ENCODE results near the gene CCDC182.

CCDC182 gene

DNA sequence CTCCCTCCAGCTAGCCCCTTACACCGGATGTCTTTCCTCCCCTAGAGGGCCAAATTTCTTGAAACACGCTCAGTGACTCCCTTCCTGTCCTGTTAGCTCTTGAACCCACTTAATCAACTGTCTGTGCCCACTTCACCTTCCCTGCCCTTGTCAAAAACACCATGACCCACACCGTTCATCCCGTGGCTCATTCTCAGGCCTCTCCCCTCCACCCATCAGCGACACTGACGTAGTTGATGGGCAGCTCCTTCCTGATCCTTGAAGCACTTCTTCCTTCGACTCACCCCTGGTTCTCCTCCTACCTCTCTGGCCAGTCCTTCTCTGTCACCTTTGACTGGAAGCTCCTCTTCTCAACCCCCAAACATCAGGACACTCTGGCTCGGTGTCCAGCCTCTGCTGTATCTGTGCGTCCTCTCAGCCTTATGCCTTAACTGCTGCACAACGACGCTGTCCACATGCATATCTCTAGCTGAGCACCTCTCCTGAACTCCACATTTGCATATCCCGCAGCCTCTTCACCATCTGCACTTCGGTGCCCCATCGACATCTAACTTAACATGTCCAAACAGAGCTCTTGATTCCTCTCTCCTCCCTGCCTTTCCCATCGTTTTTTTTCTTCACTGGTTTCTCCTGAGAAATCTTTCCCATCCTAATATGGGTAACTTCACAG lies 39.3 kb upstream of the CCDC182 start:
- WGBS, 2 donors (ENCODE audit: extremely low coverage in 2 of 2, insufficient read length in 2 of 2, insufficient replicate concordance in 1 of 2), result no CpG with 5 or more reads among the region's 15 CpGs
- Histone ChIP-seq H3K23ac (ENCODE audit: low read depth, low read length, poor library complexity) (no peak overlapping the region), H2BK15ac (ENCODE audit: low read length) (no peak overlapping the region)

DNA sequence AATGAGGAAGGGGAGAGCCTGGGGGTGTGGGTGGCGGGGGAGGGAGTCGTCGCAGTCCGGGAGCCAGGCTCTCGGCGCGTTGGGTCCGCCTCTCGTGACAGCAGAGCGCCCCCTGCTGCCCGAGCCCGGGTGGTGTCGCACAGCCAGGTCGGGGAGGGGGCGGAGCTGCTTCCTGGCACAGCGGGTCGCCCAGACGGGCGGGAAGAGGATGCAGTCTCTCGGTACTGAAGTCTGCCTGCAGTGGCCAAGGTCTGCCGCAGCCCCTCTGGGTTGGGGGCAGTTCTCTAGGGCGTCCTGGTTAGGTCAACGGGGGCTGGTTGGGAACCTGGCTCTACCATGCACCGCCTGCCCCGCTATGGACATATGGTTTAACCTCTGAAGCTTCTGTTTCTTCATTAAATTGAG lies 38.2 kb upstream of the CCDC182 start:
- H2BK15ac ChIP-seq (ENCODE audit: low read length), result no peak overlapping the region
- H2BK12ac ChIP-seq (ENCODE audit: low read length), result no peak overlapping the region
- DNase-seq (ENCODE audit: low spot score), result peak; percentile 84
- no peak overlapping the region for H3K4me3 ChIP-seq (ENCODE audit: low read length in 2 of 2)
- H3K79me1 ChIP-seq (ENCODE audit: low read depth, low read length), result no peaks in the 10 kb centered on the region
- no peak overlapping the region for H2AK5ac ChIP-seq (ENCODE audit: low read depth, low read length)
- H2BK5ac ChIP-seq (ENCODE audit: low read length), result no peak overlapping the region
- no peak overlapping the region for H4K8ac ChIP-seq (ENCODE audit: low read depth, low read length)
- H2BK120ac ChIP-seq (ENCODE audit: low read depth, low read length), result no peak overlapping the region
- no peaks in the 10 kb centered on the region for H3K9me3 ChIP-seq (replicated peaks in 1 of 2; ENCODE audit: control insufficient read depth in 2 of 2, insufficient read depth in 1 of 2, low read depth in 1 of 2, low read length in 2 of 2)
- H3K4me2 ChIP-seq (ENCODE audit: insufficient read depth, low read length, poor library complexity, severe bottlenecking), result peak overlapping the region; percentile 43
- no peak overlapping the region for H3K9ac ChIP-seq (ENCODE audit: low read depth, low read length, poor library complexity)
- H3K23ac ChIP-seq (ENCODE audit: low read depth, low read length, poor library complexity), result no peak overlapping the region
- no peak overlapping the region for H3K14ac ChIP-seq (ENCODE audit: low read length)
- no peaks in the 10 kb centered on the region for H3K36me3 ChIP-seq (replicated peaks in 1 of 2; ENCODE audit: control insufficient read depth in 2 of 2, insufficient read depth in 2 of 2, low read length in 2 of 2)
- WGBS, 2 donors (ENCODE audit: extremely low coverage in 2 of 2, insufficient read length in 2 of 2, insufficient replicate concordance in 1 of 2), result no CpG with 5 or more reads among the region's 25 CpGs
- H3K4me1 ChIP-seq (ENCODE audit: control insufficient read depth in 2 of 2, insufficient read depth in 1 of 2, low read depth in 1 of 2, low read length in 2 of 2), result peaks cover 17 to 20% of the 10 kb centered on the region in 2 donors
- no peak overlapping the region for H3K4ac ChIP-seq (ENCODE audit: low read length)
- peak overlapping the region; percentile 86 for H2AFZ ChIP-seq (ENCODE audit: low read length)
- peaks cover 0 to 12% (median 0%) of the 10 kb centered on the region in 3 experiments for H3K27me3 ChIP-seq (ENCODE audit: control insufficient read depth in 3 of 3, insufficient read depth in 3 of 3, low read depth in 1 of 3, low read length in 3 of 3)
- no peak overlapping the region for H3K27ac ChIP-seq (replicated peaks; ENCODE audit: low read length)
- no peak overlapping the region for H4K91ac ChIP-seq (ENCODE audit: low read depth, low read length, poor library complexity)
- peak overlapping the region; percentile 46 for H3K18ac ChIP-seq (ENCODE audit: low read length)

More for the DNA sequence above, 39.3 kb upstream of the CCDC182 start:
- Histone ChIP-seq H3K79me1 (ENCODE audit: low read depth, low read length) (no peaks in the 10 kb centered on the region), H4K8ac (ENCODE audit: low read depth, low read length) (no peak overlapping the region), H3K14ac (ENCODE audit: low read length) (no peak overlapping the region), H2AK5ac (ENCODE audit: low read depth, low read length) (no peak overlapping the region), H3K4me2 (ENCODE audit: insufficient read depth, low read length, poor library complexity, severe bottlenecking) (no peak overlapping the region), H2AFZ (ENCODE audit: low read length) (no peak overlapping the region), H3K9me3 (replicated peaks in 1 of 2; ENCODE audit: control insufficient read depth in 2 of 2, insufficient read depth in 1 of 2, low read depth in 1 of 2, low read length in 2 of 2) (no peaks in the 10 kb centered on the region), H2BK120ac (ENCODE audit: low read depth, low read length) (no peak overlapping the region), H2BK5ac (ENCODE audit: low read length) (no peak overlapping the region), H3K27me3 (ENCODE audit: control insufficient read depth in 3 of 3, insufficient read depth in 3 of 3, low read depth in 1 of 3, low read length in 3 of 3) (peaks cover 0 to 12% (median 0%) of the 10 kb centered on the region in 3 experiments), H3K9ac (ENCODE audit: low read depth, low read length, poor library complexity) (no peak overlapping the region), H3K4me1 (ENCODE audit: control insufficient read depth in 2 of 2, insufficient read depth in 1 of 2, low read depth in 1 of 2, low read length in 2 of 2) (peaks cover 17 to 20% of the 10 kb centered on the region in 2 donors), H3K36me3 (replicated peaks in 1 of 2; ENCODE audit: control insufficient read depth in 2 of 2, insufficient read depth in 2 of 2, low read length in 2 of 2) (no peaks in the 10 kb centered on the region), H3K27ac (replicated peaks; ENCODE audit: low read length) (no peak overlapping the region), H3K18ac (ENCODE audit: low read length) (no peak overlapping the region), H4K91ac (ENCODE audit: low read depth, low read length, poor library complexity) (no peak overlapping the region), H2BK12ac (ENCODE audit: low read length) (no peak overlapping the region), H3K4me3 (ENCODE audit: low read length in 2 of 2) (no peak overlapping the region), H3K4ac (ENCODE audit: low read length) (no peak overlapping the region)
- DNase-seq (ENCODE audit: low spot score), result no peak

DNA sequence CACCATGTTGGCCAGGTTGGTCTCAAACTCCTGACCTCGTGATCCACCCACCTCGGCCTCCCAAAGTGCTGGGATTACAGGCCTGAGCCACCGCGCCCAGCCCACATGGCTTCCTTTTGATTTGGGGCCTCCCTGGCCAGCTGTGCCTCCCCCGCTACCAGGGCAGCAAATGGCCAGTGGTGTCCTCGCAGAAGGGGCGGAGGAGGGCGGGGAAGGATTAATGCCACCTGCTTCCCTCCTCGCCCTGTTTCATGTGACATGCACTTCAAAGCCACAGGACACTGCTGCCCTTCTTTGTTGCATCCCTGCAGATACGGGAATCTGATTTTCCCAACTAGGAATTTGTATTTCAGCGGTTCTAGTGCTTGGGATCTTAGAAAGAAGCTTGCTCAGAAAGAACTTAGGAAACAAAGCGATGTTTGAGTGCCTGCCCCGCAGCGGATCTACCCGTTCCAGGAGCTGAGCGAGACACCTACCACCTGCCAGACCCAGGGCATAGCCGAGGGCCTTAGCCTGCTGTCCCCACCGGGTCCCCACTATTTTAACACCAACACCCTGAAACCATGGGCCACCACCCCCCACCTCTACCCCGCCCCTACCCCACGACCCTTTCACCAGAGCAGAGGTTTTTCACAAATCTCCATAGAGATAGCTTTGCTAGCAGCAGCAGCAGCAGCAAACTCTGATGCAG lies 37.7 kb upstream of the CCDC182 start:
- H2BK120ac ChIP-seq (ENCODE audit: low read depth, low read length), result no peak overlapping the region
- H3K4me3 ChIP-seq (ENCODE audit: low read length in 2 of 2), result no peak overlapping the region
- no peaks in the 10 kb centered on the region for H3K79me1 ChIP-seq (ENCODE audit: low read depth, low read length)
- no peak overlapping the region for H3K4ac ChIP-seq (ENCODE audit: low read length)
- H3K4me1 ChIP-seq (ENCODE audit: control insufficient read depth in 2 of 2, insufficient read depth in 1 of 2, low read depth in 1 of 2, low read length in 2 of 2), result peaks cover 17 to 20% of the 10 kb centered on the region in 2 donors
- H3K4me2 ChIP-seq (ENCODE audit: insufficient read depth, low read length, poor library complexity, severe bottlenecking), result peak overlapping the region; percentile 26
- peak overlapping the region; percentile 86 for H2AFZ ChIP-seq (ENCODE audit: low read length)
- no peak overlapping the region for H4K91ac ChIP-seq (ENCODE audit: low read depth, low read length, poor library complexity)
- no peaks in the 10 kb centered on the region for H3K9me3 ChIP-seq (replicated peaks in 1 of 2; ENCODE audit: control insufficient read depth in 2 of 2, insufficient read depth in 1 of 2, low read depth in 1 of 2, low read length in 2 of 2)
- DNase-seq (ENCODE audit: low spot score), result peak; percentile 40
- H3K9ac ChIP-seq (ENCODE audit: low read depth, low read length, poor library complexity), result no peak overlapping the region
- H3K27ac ChIP-seq (replicated peaks; ENCODE audit: low read length), result no peak overlapping the region
- H2BK12ac ChIP-seq (ENCODE audit: low read length), result no peak overlapping the region
- no peak overlapping the region for H2BK5ac ChIP-seq (ENCODE audit: low read length)
- H4K8ac ChIP-seq (ENCODE audit: low read depth, low read length), result no peak overlapping the region
- no peak overlapping the region for H2AK5ac ChIP-seq (ENCODE audit: low read depth, low read length)
- no peak overlapping the region for H2BK15ac ChIP-seq (ENCODE audit: low read length)
- peaks cover 0 to 12% (median 0%) of the 10 kb centered on the region in 3 experiments for H3K27me3 ChIP-seq (ENCODE audit: control insufficient read depth in 3 of 3, insufficient read depth in 3 of 3, low read depth in 1 of 3, low read length in 3 of 3)
- no CpG with 5 or more reads among the region's 20 CpGs for WGBS, 2 donors (ENCODE audit: extremely low coverage in 2 of 2, insufficient read length in 2 of 2, insufficient replicate concordance in 1 of 2)
- no peak overlapping the region for H3K23ac ChIP-seq (ENCODE audit: low read depth, low read length, poor library complexity)
- no peaks in the 10 kb centered on the region for H3K36me3 ChIP-seq (replicated peaks in 1 of 2; ENCODE audit: control insufficient read depth in 2 of 2, insufficient read depth in 2 of 2, low read length in 2 of 2)
- H3K14ac ChIP-seq (ENCODE audit: low read length), result no peak overlapping the region
- no peak overlapping the region for H3K18ac ChIP-seq (ENCODE audit: low read length)

DNA sequence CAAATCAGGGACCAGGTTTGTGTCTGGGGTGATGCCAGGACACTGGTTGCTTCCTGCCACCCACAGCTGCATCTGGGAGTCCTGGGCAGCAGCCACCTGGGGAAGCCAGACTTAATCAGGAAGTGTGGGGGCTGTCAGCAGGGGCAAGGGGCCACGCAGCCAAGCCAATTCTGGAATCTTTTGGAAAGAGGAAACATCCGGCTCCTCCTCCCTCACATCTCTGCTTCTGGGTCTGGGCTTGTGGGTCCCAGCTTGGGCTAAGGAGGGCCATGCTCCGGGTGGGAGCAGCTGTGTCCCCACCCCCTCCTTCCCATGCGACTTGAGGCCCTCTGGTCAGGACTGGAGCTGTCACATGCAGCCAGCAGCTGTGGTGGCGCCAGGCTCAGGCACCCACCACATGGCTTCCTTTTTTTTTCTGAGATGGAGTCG lies 37.0 kb upstream of the CCDC182 start:
- H3K4me2 ChIP-seq (ENCODE audit: insufficient read depth, low read length, poor library complexity, severe bottlenecking), result no peak overlapping the region
- no peak overlapping the region for H3K9ac ChIP-seq (ENCODE audit: low read depth, low read length, poor library complexity)
- H2BK120ac ChIP-seq (ENCODE audit: low read depth, low read length), result peak overlapping the region; percentile 38
- H3K14ac ChIP-seq (ENCODE audit: low read length), result no peak overlapping the region
- H3K18ac ChIP-seq (ENCODE audit: low read length), result peak overlapping the region; percentile 74
- H3K27me3 ChIP-seq (ENCODE audit: control insufficient read depth in 3 of 3, insufficient read depth in 3 of 3, low read depth in 1 of 3, low read length in 3 of 3), result peaks cover 0 to 12% (median 0%) of the 10 kb centered on the region in 3 experiments
- no peak overlapping the region for H3K4me3 ChIP-seq (ENCODE audit: low read length in 2 of 2)
- no peak overlapping the region for H2BK15ac ChIP-seq (ENCODE audit: low read length)
- no peak overlapping the region for H2BK12ac ChIP-seq (ENCODE audit: low read length)
- WGBS, 2 donors (ENCODE audit: extremely low coverage in 2 of 2, insufficient read length in 2 of 2, insufficient replicate concordance in 1 of 2), result no CpG with 5 or more reads among the region's 6 CpGs
- no peaks in the 10 kb centered on the region for H3K9me3 ChIP-seq (replicated peaks in 1 of 2; ENCODE audit: control insufficient read depth in 2 of 2, insufficient read depth in 1 of 2, low read depth in 1 of 2, low read length in 2 of 2)
- no peak overlapping the region for H2BK5ac ChIP-seq (ENCODE audit: low read length)
- H3K4me1 ChIP-seq (ENCODE audit: control insufficient read depth in 2 of 2, insufficient read depth in 1 of 2, low read depth in 1 of 2, low read length in 2 of 2), result peaks cover 17 to 20% of the 10 kb centered on the region in 2 donors
- H4K91ac ChIP-seq (ENCODE audit: low read depth, low read length, poor library complexity), result no peak overlapping the region
- H3K23ac ChIP-seq (ENCODE audit: low read depth, low read length, poor library complexity), result no peak overlapping the region
- peak overlapping the region; percentile 53 for H2AK5ac ChIP-seq (ENCODE audit: low read depth, low read length)
- no peaks in the 10 kb centered on the region for H3K79me1 ChIP-seq (ENCODE audit: low read depth, low read length)
- H3K27ac ChIP-seq (replicated peaks; ENCODE audit: low read length), result no peak overlapping the region
- H4K8ac ChIP-seq (ENCODE audit: low read depth, low read length), result no peak overlapping the region
- no peaks in the 10 kb centered on the region for H3K36me3 ChIP-seq (replicated peaks in 1 of 2; ENCODE audit: control insufficient read depth in 2 of 2, insufficient read depth in 2 of 2, low read length in 2 of 2)
- no peak overlapping the region for H3K4ac ChIP-seq (ENCODE audit: low read length)
- DNase-seq (ENCODE audit: low spot score), result no peak
- peak overlapping the region; percentile 37 for H2AFZ ChIP-seq (ENCODE audit: low read length)
